GM12864 (cell line): ENCODE results near the gene GIMAP2.

ENCODE experiments used
- DNase-seq: peaks from one replicate; pipeline ENCODE4 v3.0.0-alpha.2; 2011; ENCODE audit warnings: low read depth
- H3K4me3 ChIP-seq: 2 replicates; pipeline ENCODE4 v1.5.1; 2011; ENCODE audit warnings: mild to moderate bottlenecking, low read depth, low read length, control low read depth
- TF ChIP-seq, protein P1 (sequence below): IDR thresholded peaks from 2 replicates; pipeline ENCODE4 v1.5.1; 2011; ENCODE audit warnings: low read depth, mild to moderate bottlenecking, moderate library complexity, low read length, control low read depth, inconsistent platforms; ENCODE audit errors: missing control alignments

GIMAP2 gene

DNA sequence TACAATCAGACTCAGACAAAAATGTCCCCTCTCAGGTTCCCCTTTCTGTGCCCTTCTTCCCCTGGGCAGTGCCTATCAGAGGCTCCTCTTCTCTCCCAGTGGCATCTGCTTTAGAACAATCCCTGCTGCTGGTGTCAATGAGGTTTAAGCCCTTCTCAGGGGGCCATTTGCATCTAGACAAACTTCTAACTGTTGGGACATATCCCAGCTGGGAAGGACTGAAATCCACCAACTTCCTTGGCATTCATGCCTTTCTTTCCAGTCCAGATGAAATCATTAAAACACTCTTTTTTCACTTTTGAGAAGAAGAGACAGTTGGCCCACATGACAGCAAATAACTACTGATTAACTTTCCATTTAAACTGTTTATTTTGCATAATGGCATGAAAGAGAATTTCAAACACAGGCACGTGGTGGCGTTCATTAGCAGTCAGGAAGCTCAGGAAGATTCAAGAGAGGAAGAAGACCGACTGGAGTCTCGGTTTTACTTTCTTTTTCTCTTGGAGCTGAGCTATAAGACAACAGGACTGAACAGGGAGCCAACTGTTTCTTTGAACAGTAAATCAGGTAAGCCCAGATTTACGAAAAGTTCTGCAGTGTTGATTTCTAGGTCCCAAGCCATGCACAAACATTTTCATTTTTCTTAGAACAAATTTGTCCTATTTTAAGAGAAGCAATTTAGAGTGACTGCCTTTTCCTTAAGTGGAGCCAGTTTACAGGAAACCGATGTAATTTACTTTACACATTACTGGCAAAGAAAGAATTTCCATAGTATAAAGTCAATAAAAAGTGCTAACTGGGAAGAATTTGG lies at the start of gene GIMAP2:
TSS of gene GIMAP2 (plus strand) at position 488 of the 811 bp plus-strand sequence. CDS start 1,354 bp downstream, outside the sequence.
- peak; percentile 66 for DNase-seq
- TF ChIP-seq, protein P1, sequence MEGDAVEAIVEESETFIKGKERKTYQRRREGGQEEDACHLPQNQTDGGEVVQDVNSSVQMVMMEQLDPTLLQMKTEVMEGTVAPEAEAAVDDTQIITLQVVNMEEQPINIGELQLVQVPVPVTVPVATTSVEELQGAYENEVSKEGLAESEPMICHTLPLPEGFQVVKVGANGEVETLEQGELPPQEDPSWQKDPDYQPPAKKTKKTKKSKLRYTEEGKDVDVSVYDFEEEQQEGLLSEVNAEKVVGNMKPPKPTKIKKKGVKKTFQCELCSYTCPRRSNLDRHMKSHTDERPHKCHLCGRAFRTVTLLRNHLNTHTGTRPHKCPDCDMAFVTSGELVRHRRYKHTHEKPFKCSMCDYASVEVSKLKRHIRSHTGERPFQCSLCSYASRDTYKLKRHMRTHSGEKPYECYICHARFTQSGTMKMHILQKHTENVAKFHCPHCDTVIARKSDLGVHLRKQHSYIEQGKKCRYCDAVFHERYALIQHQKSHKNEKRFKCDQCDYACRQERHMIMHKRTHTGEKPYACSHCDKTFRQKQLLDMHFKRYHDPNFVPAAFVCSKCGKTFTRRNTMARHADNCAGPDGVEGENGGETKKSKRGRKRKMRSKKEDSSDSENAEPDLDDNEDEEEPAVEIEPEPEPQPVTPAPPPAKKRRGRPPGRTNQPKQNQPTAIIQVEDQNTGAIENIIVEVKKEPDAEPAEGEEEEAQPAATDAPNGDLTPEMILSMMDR = no peak
- H3K4me3 ChIP-seq = peak within 1 kb of the TSS; percentile 62

DNA sequence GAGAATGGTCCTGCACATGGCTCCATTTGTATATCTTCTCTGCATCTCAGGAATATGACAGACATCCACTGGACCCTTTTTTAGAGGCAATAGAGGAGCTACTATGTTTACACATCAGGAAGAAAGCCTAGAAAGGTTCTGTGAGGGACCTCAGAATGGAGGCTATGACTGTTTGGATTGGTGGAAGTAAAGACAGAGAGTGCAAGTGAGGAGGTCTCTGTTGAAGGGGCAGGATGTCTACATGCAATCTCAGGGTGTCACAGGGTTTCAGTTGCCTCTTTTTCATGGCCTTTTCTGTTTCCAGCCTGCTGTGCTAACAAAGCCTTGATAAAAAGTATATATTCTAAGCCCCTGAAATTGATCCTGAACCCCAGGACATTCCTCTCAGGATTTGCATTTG lies 43.7 kb upstream of the GIMAP2 start:
- no peak for DNase-seq
- no peak overlapping the region for H3K4me3 ChIP-seq
- TF ChIP-seq, protein P1 = no peak

DNA sequence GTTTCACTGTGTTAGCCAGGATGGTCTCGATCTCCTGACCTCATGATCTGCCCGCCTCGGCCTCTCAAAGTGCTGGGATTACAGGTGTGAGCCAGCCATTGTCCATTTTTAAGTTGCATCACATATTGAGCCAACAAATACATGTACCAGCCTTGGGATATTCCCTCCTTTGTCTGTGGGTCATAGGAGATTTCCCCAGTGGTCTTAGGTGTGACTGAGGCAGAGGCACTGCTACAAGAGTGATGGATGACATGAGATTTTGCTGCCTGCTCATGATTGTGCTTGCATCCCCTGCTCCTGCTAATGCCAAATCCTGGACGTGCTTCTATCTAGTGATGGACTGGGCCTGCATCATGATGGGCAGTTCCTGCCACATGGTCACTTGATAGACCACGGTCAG lies 42.6 kb upstream of the GIMAP2 start:
- no peak overlapping the region for H3K4me3 ChIP-seq
- no peak for DNase-seq
- TF ChIP-seq, protein P1 = no peak

DNA sequence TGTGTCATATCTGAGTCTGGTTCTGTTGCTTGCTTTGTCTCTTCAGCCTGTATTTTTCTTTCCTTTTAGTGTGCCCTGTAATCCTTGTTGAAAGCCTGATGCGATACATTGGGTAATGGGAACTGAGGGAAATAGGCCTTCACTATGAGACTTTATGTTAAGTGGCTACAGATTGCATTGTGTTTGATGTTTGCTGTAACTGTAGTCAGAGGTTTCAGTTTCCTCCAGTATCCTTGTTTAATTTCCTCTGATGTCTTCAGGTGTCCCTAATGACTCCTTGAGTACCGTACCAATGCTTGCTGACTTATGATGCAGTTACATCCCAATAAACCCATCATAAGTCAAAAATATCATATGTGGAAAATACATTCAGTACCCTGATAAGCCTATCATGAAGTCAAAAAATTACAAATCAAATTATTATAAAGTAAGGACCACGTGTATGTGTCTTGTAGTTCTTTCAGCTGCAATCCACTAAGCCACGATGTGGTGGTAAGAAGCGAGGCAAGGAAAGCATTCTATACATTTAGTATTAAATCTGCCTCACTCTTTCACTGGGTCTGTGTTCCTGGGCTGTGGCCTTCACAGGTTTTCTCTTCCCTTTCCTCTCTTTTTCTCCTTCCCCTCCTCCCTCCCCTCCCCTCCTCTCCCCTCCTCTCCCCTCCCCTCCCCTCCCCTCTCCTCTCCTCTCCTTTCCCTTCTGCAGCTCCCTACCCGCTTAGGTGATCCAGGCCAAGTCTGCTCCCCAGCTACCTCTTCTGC lies 40.1 kb upstream of the GIMAP2 start:
- TF ChIP-seq, protein P1 = no peak
- H3K4me3 ChIP-seq = no peak overlapping the region
- DNase-seq = no peak

DNA sequence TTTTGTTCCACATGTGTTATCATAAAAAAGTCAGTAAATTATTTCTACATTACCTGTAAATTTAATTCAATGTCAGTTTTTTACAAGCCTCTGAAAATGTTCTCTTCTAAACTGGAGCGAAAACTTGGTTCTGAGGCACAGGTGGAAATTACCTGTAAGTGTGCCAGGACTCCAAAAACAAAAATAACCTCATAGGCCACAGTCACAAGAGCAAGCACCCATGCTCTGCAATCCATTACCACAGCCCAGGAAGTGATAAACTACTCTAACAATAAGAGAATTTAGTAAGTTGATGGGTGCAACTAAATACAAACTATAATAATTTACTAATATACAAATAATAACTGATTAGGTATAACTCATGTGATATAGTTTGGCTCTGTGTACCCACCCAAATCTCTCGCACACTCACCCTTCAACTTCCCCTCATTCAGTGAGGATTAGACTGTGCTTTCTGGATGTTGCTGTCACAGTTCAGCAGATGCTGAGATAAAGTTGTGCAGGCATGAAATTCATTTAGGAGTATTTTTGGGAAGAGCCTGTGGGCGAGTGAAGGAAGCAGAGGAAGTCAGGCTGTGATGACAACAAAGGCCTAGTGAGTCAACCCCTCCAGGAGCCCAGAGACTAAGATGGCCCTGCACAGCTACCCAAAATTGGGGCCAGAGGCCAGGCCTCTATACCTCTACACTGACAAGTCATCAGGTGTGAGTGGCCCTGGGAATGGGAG lies 37.0 kb upstream of the GIMAP2 start:
- TF ChIP-seq, protein P1 = no peak
- no peak overlapping the region for H3K4me3 ChIP-seq
- no peak for DNase-seq

DNA sequence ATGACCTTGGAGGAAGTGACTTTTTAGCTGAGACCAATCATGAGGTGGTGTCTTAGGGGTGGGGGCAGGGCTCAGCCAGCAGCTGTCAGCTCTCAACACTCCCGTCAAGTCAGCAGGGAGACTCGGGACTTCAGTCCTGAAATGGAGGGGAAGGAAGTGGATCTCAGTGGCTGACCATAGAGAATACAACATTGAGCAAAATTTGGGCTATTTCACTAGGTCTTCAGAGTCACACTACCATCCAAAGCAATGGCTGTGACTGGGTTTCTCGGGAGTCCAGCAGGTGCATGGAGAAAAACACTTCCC lies 36.5 kb upstream of the GIMAP2 start:
- TF ChIP-seq, protein P1 = no peak
- no peak for DNase-seq
- no peak overlapping the region for H3K4me3 ChIP-seq
